ENCODE results near the gene LYAR. TPM values are rescaled to one million over a fixed set of nuclear protein-coding genes. Genes with fewer than 3 reads are reported as not detected.
"Not testable (repeated sequence)": the region's sequence is repeated elsewhere in the genome, so short reads cannot be mapped to it uniquely, and the experiment has no call there.

Gene LYAR
- polyA plus RNA-seq, 1 donor (not counting 4 experiments of a cell fraction or from before 2014, with no cell fraction given), result 19.8 TPM

GRCh38 chr4:4259484-4260100 is 30.4 kb downstream of the LYAR start:
- DNase-seq (ENCODE audit: low read depth, low spot score) (no peak), FAIRE-seq (no peak)
- Histone ChIP-seq H3K27me3 (ENCODE audit: control insufficient read depth, extremely low read depth, insufficient read depth, low read length) (no peaks in the 10 kb centered on the region), H3K4me1 (ENCODE audit: control insufficient read depth, extremely low read depth, insufficient read depth, low read length) (no peaks in the 10 kb centered on the region), H3K36me3 (ENCODE audit: control insufficient read depth in 2 of 2, extremely low read depth in 1 of 2, insufficient read depth in 2 of 2, low read length in 2 of 2) (no peaks in the 10 kb centered on the region), H3K27ac (ENCODE audit: control insufficient read depth, insufficient read depth, low read length) (no peak overlapping the region), H3K4me3 (ENCODE audit: control insufficient read depth in 2 of 3, extremely low read depth in 1 of 3, insufficient read depth in 2 of 3, low read depth in 1 of 3, low read length in 3 of 3) (no peak overlapping the region), H3K9ac (ENCODE audit: control insufficient read depth, extremely low read depth, insufficient read depth, low read length) (no peak overlapping the region), H3K9me1 (ENCODE audit: control insufficient read depth, extremely low read depth, insufficient read depth, low read length) (no peaks in the 10 kb centered on the region), H4K20me1 (ENCODE audit: control insufficient read depth, extremely low read depth, insufficient read depth, low read length) (no peaks in the 10 kb centered on the region), H3K79me2 (ENCODE audit: control insufficient read depth, insufficient read depth, low read length) (no peaks in the 10 kb centered on the region), H3K4me2 (ENCODE audit: control insufficient read depth, extremely low read depth, insufficient read depth, low read depth, low read length) (no peak overlapping the region), H2AFZ (ENCODE audit: control insufficient read depth, low read length) (no peak overlapping the region), H3K9me3 (ENCODE audit: control insufficient read depth, low read depth, low read length) (no peaks in the 10 kb centered on the region)
- no peak for TF ChIP-seq CTCF (optimal IDR thresholded peaks at IDR 0.05 in 1 of 3, IDR thresholded peaks at IDR 0.05 in 1 of 3, conservative IDR thresholded peaks at IDR 0.05 in 1 of 3; ENCODE audit: extremely low read depth in 1 of 3, insufficient read depth in 2 of 3, low read length in 3 of 3)
- no peak for TF ChIP-seq EZH2 (IDR thresholded peaks at IDR 0.05; ENCODE audit: low read length)
- dilution Hi-C loops (cut with MboI; ENCODE audit: extremely low pct_ligation_motif_present, low sequenced_read_pairs), result no loop called here

GRCh38 chr4:4257705-4258104 is 32.2 kb downstream of the LYAR start:
- dilution Hi-C loops (cut with MboI; ENCODE audit: extremely low pct_ligation_motif_present, low sequenced_read_pairs); FAIRE-seq; H3K79me2 ChIP-seq (ENCODE audit: control insufficient read depth, insufficient read depth, low read length); H3K27me3 ChIP-seq (ENCODE audit: control insufficient read depth, extremely low read depth, insufficient read depth, low read length); H3K4me3 ChIP-seq (ENCODE audit: control insufficient read depth in 2 of 3, extremely low read depth in 1 of 3, insufficient read depth in 2 of 3, low read depth in 1 of 3, low read length in 3 of 3); H3K4me2 ChIP-seq (ENCODE audit: control insufficient read depth, extremely low read depth, insufficient read depth, low read depth, low read length); H3K9me3 ChIP-seq (ENCODE audit: control insufficient read depth, low read depth, low read length); H3K9me1 ChIP-seq (ENCODE audit: control insufficient read depth, extremely low read depth, insufficient read depth, low read length); H3K36me3 ChIP-seq (ENCODE audit: control insufficient read depth in 2 of 2, extremely low read depth in 1 of 2, insufficient read depth in 2 of 2, low read length in 2 of 2); DNase-seq (ENCODE audit: low read depth, low spot score); H2AFZ ChIP-seq (ENCODE audit: control insufficient read depth, low read length); H3K27ac ChIP-seq (ENCODE audit: control insufficient read depth, insufficient read depth, low read length); H4K20me1 ChIP-seq (ENCODE audit: control insufficient read depth, extremely low read depth, insufficient read depth, low read length); H3K9ac ChIP-seq (ENCODE audit: control insufficient read depth, extremely low read depth, insufficient read depth, low read length); H3K4me1 ChIP-seq (ENCODE audit: control insufficient read depth, extremely low read depth, insufficient read depth, low read length): not testable (repeated sequence)

GRCh38 chr4:4256799-4257198 is 33.2 kb downstream of the LYAR start:
- H3K36me3 ChIP-seq (ENCODE audit: control insufficient read depth in 2 of 2, extremely low read depth in 1 of 2, insufficient read depth in 2 of 2, low read length in 2 of 2), result no peaks in the 10 kb centered on the region
- FAIRE-seq, result no peak
- H3K9me1 ChIP-seq (ENCODE audit: control insufficient read depth, extremely low read depth, insufficient read depth, low read length), result no peaks in the 10 kb centered on the region
- H4K20me1 ChIP-seq (ENCODE audit: control insufficient read depth, extremely low read depth, insufficient read depth, low read length), result no peaks in the 10 kb centered on the region
- no peak overlapping the region for H3K4me2 ChIP-seq (ENCODE audit: control insufficient read depth, extremely low read depth, insufficient read depth, low read depth, low read length)
- no peak overlapping the region for H3K27ac ChIP-seq (ENCODE audit: control insufficient read depth, insufficient read depth, low read length)
- DNase-seq (ENCODE audit: low read depth, low spot score), result no peak
- no peaks in the 10 kb centered on the region for H3K79me2 ChIP-seq (ENCODE audit: control insufficient read depth, insufficient read depth, low read length)
- H3K9ac ChIP-seq (ENCODE audit: control insufficient read depth, extremely low read depth, insufficient read depth, low read length), result no peak overlapping the region
- H3K27me3 ChIP-seq (ENCODE audit: control insufficient read depth, extremely low read depth, insufficient read depth, low read length), result no peaks in the 10 kb centered on the region
- no peaks in the 10 kb centered on the region for H3K4me1 ChIP-seq (ENCODE audit: control insufficient read depth, extremely low read depth, insufficient read depth, low read length)
- TF ChIP-seq EZH2 (IDR thresholded peaks at IDR 0.05; ENCODE audit: low read length), result no peak
- no peak for TF ChIP-seq CTCF (optimal IDR thresholded peaks at IDR 0.05 in 1 of 3, IDR thresholded peaks at IDR 0.05 in 1 of 3, conservative IDR thresholded peaks at IDR 0.05 in 1 of 3; ENCODE audit: extremely low read depth in 1 of 3, insufficient read depth in 2 of 3, low read length in 3 of 3)
- no peak overlapping the region for H3K4me3 ChIP-seq (ENCODE audit: control insufficient read depth in 2 of 3, extremely low read depth in 1 of 3, insufficient read depth in 2 of 3, low read depth in 1 of 3, low read length in 3 of 3)
- no peaks in the 10 kb centered on the region for H3K9me3 ChIP-seq (ENCODE audit: control insufficient read depth, low read depth, low read length)
- H2AFZ ChIP-seq (ENCODE audit: control insufficient read depth, low read length), result no peak overlapping the region
- dilution Hi-C loops (cut with MboI; ENCODE audit: extremely low pct_ligation_motif_present, low sequenced_read_pairs), result no loop called here

All from keratinocyte (primary cell).